HepG2 (cell line): ENCODE results near the gene RPS6KL1. TPM values are rescaled to one million over a fixed set of nuclear protein-coding genes. Genes with fewer than 3 reads are reported as not detected.

Source experiments
- ATAC-seq: fragments of 200-7000 bp; cut with Tn5 transposase; 3 replicates; pipeline ENCODE4 v1.9.1; 2020; ENCODE audit warnings: mild to moderate bottlenecking, moderate library complexity
- BruUV-seq: library from RNA; stranded (reverse); fragments of 400-500 nt; replicated peaks from 2 replicates; lab custom pipeline; 2021; lab: Mats Ljungman, UMichigan
- CTCF ChIA-PET: fragments of 300-600 bp; formaldehyde crosslinking; extraction: SDS; loops from one replicate; lab custom pipeline; 2021; ENCODE audit warnings: low total read pairs, inconsistent platforms, low intra/inter-chr PET ratio; lab: Yijun Ruan, JAX
- POLR2A ChIA-PET: fragments of 350-600 bp; sonication (Branson Sonifier 250); formaldehyde crosslinking; loops from one replicate; lab custom pipeline; 2020; ENCODE audit warnings: antibody characterized with exemption, inconsistent platforms; lab: Yijun Ruan, JAX
- DNase-seq: peaks from one replicate; pipeline ENCODE4 v3.0.0-alpha.2; 2015; ENCODE audit warnings: low spot score
- FAIRE-seq: peaks from 3 replicates; lab custom pipeline; 2011; peaks lifted over from hg19 to GRCh38; lab: Jason Lieb, UNC
- H2AFZ ChIP-seq: one replicate; pipeline ENCODE4 v1.6.1; 2011; ENCODE audit warnings: low read length, inconsistent platforms
- H3K27ac ChIP-seq: fragments of 300-600 bp; 3 replicates; pipeline ENCODE4 v1.8.0; 2011; ENCODE audit warnings: mixed run types, mild to moderate bottlenecking, mixed read lengths, low read length, inconsistent platforms; ENCODE audit not compliant: insufficient read depth; ENCODE audit errors: extremely low read length
- H3K27me3 ChIP-seq, 2 experiments: fragments of 200-600 bp in 1 of 2; 2 replicates in 1 of 2; 3 replicates in 1 of 2; pipeline versions ENCODE4 v1.6.0 to v1.8.0; 2011; ENCODE audit warnings: low read length in 2 of 2, mild to moderate bottlenecking in 2 of 2, moderate library complexity in 2 of 2, inconsistent platforms in 1 of 2; ENCODE audit not compliant: insufficient read depth in 2 of 2, control insufficient read depth in 1 of 2
- H3K36me3 ChIP-seq, 2 experiments: fragments of 200-600 bp in 1 of 2; replicated peaks in 1 of 2; 2 replicates in 1 of 2; 3 replicates in 1 of 2; pipeline versions ENCODE4 v1.5.1 to v1.8.0; 2011; ENCODE audit warnings: low read length in 2 of 2, inconsistent platforms in 1 of 2; ENCODE audit not compliant: insufficient read depth in 2 of 2, control insufficient read depth in 1 of 2
- H3K4me1 ChIP-seq: 2 replicates; pipeline ENCODE4 v1.5.1; 2012; ENCODE audit warnings: low read length, inconsistent platforms; ENCODE audit not compliant: insufficient read depth
- H3K4me2 ChIP-seq: 2 replicates; pipeline ENCODE4 v1.6.0; 2011; ENCODE audit warnings: low read depth, low read length, inconsistent platforms
- H3K4me3 ChIP-seq, 3 experiments: fragments of 200-600 bp in 1 of 3; sonication (generic), shearing (Covaris generic) in 1 of 3; replicated peaks in 1 of 3; 2 replicates each; pipeline ENCODE4 v1.5.1; 2011 to 2016; ENCODE audit warnings: low read length in 3 of 3, inconsistent platforms in 2 of 3, low read depth in 2 of 3, mild to moderate bottlenecking in 2 of 3, control low read depth in 1 of 3, mixed read lengths in 1 of 3; ENCODE audit not compliant: insufficient read depth in 1 of 3
- H3K79me2 ChIP-seq: one replicate; pipeline ENCODE4 v1.6.1; 2011; ENCODE audit warnings: low read length, inconsistent platforms; ENCODE audit not compliant: insufficient read depth
- H3K9ac ChIP-seq: 2 replicates; pipeline ENCODE4 v1.6.0; 2011; ENCODE audit warnings: mild to moderate bottlenecking, low read depth, low read length, inconsistent platforms; ENCODE audit not compliant: insufficient read depth
- H3K9me3 ChIP-seq: 2 replicates; pipeline ENCODE4 v1.5.1; 2012; ENCODE audit warnings: mild to moderate bottlenecking, low read length
- H4K20me1 ChIP-seq: 2 replicates; pipeline ENCODE4 v1.6.0; 2011; ENCODE audit warnings: inconsistent platforms, mild to moderate bottlenecking, low read length, moderate library complexity; ENCODE audit not compliant: insufficient read depth
- ADNP ChIP-seq: sonication (generic); formaldehyde crosslinking; IDR thresholded peaks from 2 replicates; pipeline ENCODE4 v1.4.0; 2020; ENCODE audit warnings: missing genetic modification reagents
- IRX3 ChIP-seq: sonication (generic); formaldehyde crosslinking; IDR thresholded peaks from 2 replicates; pipeline ENCODE4 v1.8.1; 2023; ENCODE audit warnings: mild to moderate bottlenecking, low read depth, missing genetic modification reagents, borderline replicate concordance
- KDM1A ChIP-seq: IDR thresholded peaks from 2 replicates; pipeline ENCODE4 v1.6.1; 2016; ENCODE audit warnings: missing compliant biosample characterization
- NKX3-1 ChIP-seq: sonication (generic); formaldehyde crosslinking; IDR thresholded peaks from 2 replicates; pipeline ENCODE4 v1.5.0; 2020; ENCODE audit warnings: missing genetic modification reagents
- SOX13 ChIP-seq, 3 experiments: fragments of 450-650 bp in 1 of 3; sonication (generic) in 1 of 3; formaldehyde crosslinking in 1 of 3; IDR thresholded peaks in 2 of 3; conservative IDR thresholded peaks in 1 of 3; 2 replicates each; pipeline versions ENCODE4 v1.5.0 to v1.6.1; 2016 to 2020; ENCODE audit warnings: antibody characterized with exemption in 1 of 3, mild to moderate bottlenecking in 1 of 3, missing compliant biosample characterization in 1 of 3, missing genetic modification reagents in 1 of 3, moderate library complexity in 1 of 3
- ZMYM2 ChIP-seq: sonication (generic); formaldehyde crosslinking; IDR thresholded peaks from 2 replicates; pipeline ENCODE4 v1.8.0; 2022; ENCODE audit warnings: mild to moderate bottlenecking, missing genetic modification reagents
- ZMYM3 ChIP-seq: sonication (generic); formaldehyde crosslinking; IDR thresholded peaks from 2 replicates; pipeline ENCODE4 v1.5.1; 2020; ENCODE audit warnings: mild to moderate bottlenecking, missing genetic modification reagents
- ZNF33B ChIP-seq: sonication (generic); formaldehyde crosslinking; IDR thresholded peaks from 2 replicates; pipeline ENCODE4 v1.5.1; 2020; ENCODE audit warnings: mild to moderate bottlenecking, missing genetic modification reagents
- ZNF530 ChIP-seq: sonication (generic); formaldehyde crosslinking; IDR thresholded peaks from 2 replicates; pipeline ENCODE4 v1.5.0; 2020; ENCODE audit warnings: low read depth, mild to moderate bottlenecking, missing genetic modification reagents
- ZNF629 ChIP-seq: sonication (generic); formaldehyde crosslinking; conservative IDR thresholded peaks from 2 replicates; pipeline ENCODE4 v1.5.0; 2020; ENCODE audit warnings: missing genetic modification reagents
- ZNF670 ChIP-seq: sonication (generic); formaldehyde crosslinking; IDR thresholded peaks from 2 replicates; pipeline ENCODE4 v1.8.0; 2022; ENCODE audit warnings: mild to moderate bottlenecking, missing genetic modification reagents, borderline replicate concordance
- ZNF816 ChIP-seq: sonication (generic); formaldehyde crosslinking; IDR thresholded peaks from 2 replicates; pipeline ENCODE4 v1.8.0; 2022; ENCODE audit warnings: missing genetic modification reagents, mild to moderate bottlenecking, borderline replicate concordance
- ZNF841 ChIP-seq: sonication (generic); formaldehyde crosslinking; IDR thresholded peaks from 2 replicates; pipeline ENCODE4 v1.8.1; 2023; ENCODE audit warnings: missing genetic modification reagents, borderline replicate concordance
- ZZZ3 ChIP-seq: sonication (generic); formaldehyde crosslinking; IDR thresholded peaks from 2 replicates; pipeline ENCODE4 v1.4.0; 2020; ENCODE audit warnings: missing genetic modification reagents, mild to moderate bottlenecking, borderline replicate concordance
- WGBS: methylation state at CpG from one replicate; pipeline ENCODE4 v1.1.6; 2017; ENCODE audit warnings: low lambda C conversion rate; 5-methylcytosine and 5-hydroxymethylcytosine counted together
- in situ Hi-C: cut with HindIII; loops from 2 replicates; pipeline ENCODE4 v1.10.0; 2017; ENCODE audit warnings: low pct_unique_long_range_greater_than_20kb; ENCODE audit not compliant: extremely low pct_ligation_motif_present
- intact Hi-C: fragments of 100-400 bp; cut with micrococcal nuclease; formaldehyde crosslinking; loops from one replicate; pipeline ENCODE4 v1.10.0; 2022; ENCODE audit not compliant: unreplicated experiment
- polyA plus RNA-seq, 8 experiments: library from polyadenylated mRNA; depleted of rRNA in 3 of 8; stranded (reverse) in 7 of 8; unstranded in 1 of 8; fragments of >200 nt; fragmentation: Illumina TruSeq in 4 of 8; extraction: Trizol in 4 of 8; gene quantifications; 2 replicates each; pipeline versions ENCODE4 v1.2.1 to v1.2.3, GENCODE V29; 2011 to 2016; ENCODE audit warnings: low read depth in 4 of 8, missing spikeins in 1 of 8, mixed read lengths in 1 of 8; ENCODE audit not compliant: insufficient read depth in 1 of 8
- total RNA-seq, 5 experiments: library from RNA; depleted of rRNA; stranded (reverse); fragments of >200 nt; fragmentation: Illumina TruSeq; extraction: Trizol; gene quantifications; 2 replicates each; pipeline ENCODE4 v1.2.3, GENCODE V29; 2016; ENCODE audit warnings: low read depth in 1 of 5
- TF ChIP-seq, protein P1 (sequence below): sonication (generic); formaldehyde crosslinking; IDR thresholded peaks from 2 replicates; pipeline ENCODE4 v1.4.0; 2020; ENCODE audit warnings: mild to moderate bottlenecking, missing genetic modification reagents, borderline replicate concordance

Gene RPS6KL1
- total and polyA plus RNA-seq, 2 of the 13 experiments (the other 11 are each of a cell fraction or from before 2014, with no cell fraction given) = 6.5 to 11.5 TPM

DNA sequence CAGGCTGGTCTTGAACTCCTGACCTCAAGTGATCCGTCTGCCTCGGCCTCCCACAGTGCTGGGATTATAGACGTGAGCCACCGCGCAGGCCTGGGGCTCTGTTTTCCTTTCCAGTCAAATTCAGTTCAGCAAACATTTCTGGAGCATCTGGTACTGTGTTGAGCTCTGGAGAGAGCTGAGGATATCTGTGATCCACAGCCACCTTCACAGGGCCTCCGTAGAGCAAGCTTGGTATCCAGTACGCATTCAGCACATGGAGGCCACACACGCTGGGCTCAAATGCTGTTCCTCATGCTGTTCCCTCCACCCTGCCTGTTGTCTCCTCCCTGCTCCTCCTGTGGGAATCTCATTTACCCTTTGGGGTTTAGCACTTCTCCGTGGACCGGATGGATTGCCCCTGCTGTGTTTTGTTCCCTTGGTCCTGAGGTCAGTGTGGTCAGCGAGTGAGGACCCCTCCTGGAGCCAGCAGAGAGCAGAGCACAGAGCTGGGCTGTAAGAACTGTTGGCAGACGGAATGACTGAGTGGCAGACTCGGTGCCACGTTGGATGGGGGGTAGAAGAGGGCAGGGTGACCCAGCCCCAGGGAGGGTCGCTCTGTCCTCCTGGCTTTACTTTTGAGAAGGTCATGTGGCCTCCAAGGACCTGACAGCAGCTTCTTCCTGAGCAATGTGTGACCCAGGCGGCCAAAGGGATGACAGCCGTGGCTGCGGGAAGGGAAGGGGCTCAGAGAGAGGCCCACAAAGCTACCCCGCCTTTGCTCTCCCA, 891 bp downstream of the RPS6KL1 start:
- Histone ChIP-seq H3K4me2 (peak overlapping the region; percentile 72), H3K27ac (no peak overlapping the region), H3K9ac (peak overlapping the region; percentile 89), H3K79me2 (no peaks in the 10 kb centered on the region), H3K4me3 (peak overlapping the region; percentile 83 to 97 (median 90); a peak in 5 of 6 replicates), H4K20me1 (no peaks in the 10 kb centered on the region), H2AFZ (no peak overlapping the region), H3K4me1 (peaks cover 13% of the 10 kb centered on the region), H3K36me3 (no peaks in the 10 kb centered on the region), H3K27me3 (no peaks in the 10 kb centered on the region; a peak in 2 of 5 replicates), H3K9me3 (no peaks in the 10 kb centered on the region)
- 50% methylated on average over 16 of the region's 19 CpGs for WGBS
- ATAC-seq = peak; percentile 27
- FAIRE-seq = no peak
- intact Hi-C loops = no loop called here
- ChIA-PET POLR2A (interaction anchor here (0.8 to 2.0 kb wide), 14 partner anchors 10 to 167 kb away, joined by 3 to 16 read pairs (median 4); partner anchors contain the start of genes ACYP1, EIF2B2, PGF and PROX2), CTCF (no interaction called here)
- in situ Hi-C loops = no loop called here
- TF ChIP-seq ZMYM2 (CRISPR knock-in tag) (no peak), NKX3-1 (CRISPR knock-in tag) (no peak), ZNF530 (no peak), ZNF629 (CRISPR knock-in tag) (no peak), SOX13 (IDR thresholded peaks at IDR 0.05) (no peak), SOX13 (CRISPR knock-in tag; conservative IDR thresholded peaks at IDR 0.05 in 1 of 2, IDR thresholded peaks at IDR 0.05 in 1 of 2) (no peak), ZMYM3 (CRISPR knock-in tag) (peak; percentile 90), ZNF670 (CRISPR knock-in tag) (0 out of 2 replicates have a peak, but pooled peaks have one; percentile 10), IRX3 (no peak), ZNF33B (CRISPR knock-in tag) (0 out of 2 replicates have a peak, but pooled peaks have one; percentile 29), ZZZ3 (CRISPR knock-in tag) (no peak), ADNP (CRISPR knock-in tag) (0 out of 2 replicates have a peak, but pooled peaks have one; percentile 30), KDM1A (CRISPR knock-in tag) (peak; percentile 91), ZNF816 (CRISPR knock-in tag) (0 out of 2 replicates have a peak, but pooled peaks have one; percentile 54), ZNF841 (CRISPR knock-in tag) (no peak)
- TF ChIP-seq, protein P1, sequence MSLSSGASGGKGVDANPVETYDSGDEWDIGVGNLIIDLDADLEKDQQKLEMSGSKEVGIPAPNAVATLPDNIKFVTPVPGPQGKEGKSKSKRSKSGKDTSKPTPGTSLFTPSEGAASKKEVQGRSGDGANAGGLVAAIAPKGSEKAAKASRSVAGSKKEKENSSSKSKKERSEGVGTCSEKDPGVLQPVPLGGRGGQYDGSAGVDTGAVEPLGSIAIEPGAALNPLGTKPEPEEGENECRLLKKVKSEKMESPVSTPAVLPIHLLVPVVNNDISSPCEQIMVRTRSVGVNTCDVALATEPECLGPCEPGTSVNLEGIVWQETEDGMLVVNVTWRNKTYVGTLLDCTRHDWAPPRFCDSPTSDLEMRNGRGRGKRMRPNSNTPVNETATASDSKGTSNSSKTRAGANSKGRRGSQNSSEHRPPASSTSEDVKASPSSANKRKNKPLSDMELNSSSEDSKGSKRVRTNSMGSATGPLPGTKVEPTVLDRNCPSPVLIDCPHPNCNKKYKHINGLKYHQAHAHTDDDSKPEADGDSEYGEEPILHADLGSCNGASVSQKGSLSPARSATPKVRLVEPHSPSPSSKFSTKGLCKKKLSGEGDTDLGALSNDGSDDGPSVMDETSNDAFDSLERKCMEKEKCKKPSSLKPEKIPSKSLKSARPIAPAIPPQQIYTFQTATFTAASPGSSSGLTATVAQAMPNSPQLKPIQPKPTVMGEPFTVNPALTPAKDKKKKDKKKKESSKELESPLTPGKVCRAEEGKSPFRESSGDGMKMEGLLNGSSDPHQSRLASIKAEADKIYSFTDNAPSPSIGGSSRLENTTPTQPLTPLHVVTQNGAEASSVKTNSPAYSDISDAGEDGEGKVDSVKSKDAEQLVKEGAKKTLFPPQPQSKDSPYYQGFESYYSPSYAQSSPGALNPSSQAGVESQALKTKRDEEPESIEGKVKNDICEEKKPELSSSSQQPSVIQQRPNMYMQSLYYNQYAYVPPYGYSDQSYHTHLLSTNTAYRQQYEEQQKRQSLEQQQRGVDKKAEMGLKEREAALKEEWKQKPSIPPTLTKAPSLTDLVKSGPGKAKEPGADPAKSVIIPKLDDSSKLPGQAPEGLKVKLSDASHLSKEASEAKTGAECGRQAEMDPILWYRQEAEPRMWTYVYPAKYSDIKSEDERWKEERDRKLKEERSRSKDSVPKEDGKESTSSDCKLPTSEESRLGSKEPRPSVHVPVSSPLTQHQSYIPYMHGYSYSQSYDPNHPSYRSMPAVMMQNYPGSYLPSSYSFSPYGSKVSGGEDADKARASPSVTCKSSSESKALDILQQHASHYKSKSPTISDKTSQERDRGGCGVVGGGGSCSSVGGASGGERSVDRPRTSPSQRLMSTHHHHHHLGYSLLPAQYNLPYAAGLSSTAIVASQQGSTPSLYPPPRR (CRISPR knock-in tag) = peak; percentile 35; the same call in 1 of the 2 replicates
- BruUV-seq = TSS peak; percentile 74
- no peak for DNase-seq
